HL-60 (cell line): ENCODE measurements around the gene HPSE2.
"Not testable (repeated sequence)": the region's sequence is repeated elsewhere in the genome, so short reads cannot be mapped to it uniquely, and the experiment has no call there.

Experiments used
- DNase-seq, 2 experiments: peaks; one replicate each; pipeline ENCODE4 v3.0.0-alpha.2; 2010 to 2020; ENCODE audit warnings: low read depth in 1 of 2, low spot score in 1 of 2
- H3K27ac ChIP-seq: fragments of 250-450 bp; sonication (Bioruptor Pico); replicated peaks from 2 replicates; pipeline ENCODE4 v1.5.1; 2020; ENCODE audit warnings: mild to moderate bottlenecking, moderate library complexity
- H3K27me3 ChIP-seq: fragments of 250-450 bp; sonication (Bioruptor Pico); 2 replicates; pipeline ENCODE4 v1.5.1; 2021; ENCODE audit warnings: mild to moderate bottlenecking, moderate library complexity; ENCODE audit not compliant: insufficient read depth, poor library complexity, severe bottlenecking
- H3K4me3 ChIP-seq: replicated peaks from 2 replicates; pipeline ENCODE4 v1.5.1; 2011; ENCODE audit warnings: mild to moderate bottlenecking, control low read depth, low read length; ENCODE audit not compliant: insufficient read depth
- GABPA ChIP-seq: IDR thresholded peaks from 2 replicates; pipeline ENCODE4 v1.6.1; 2012; ENCODE audit warnings: low read depth
- POLR2AphosphoS5 ChIP-seq: IDR thresholded peaks from 2 replicates; pipeline ENCODE4 v1.6.1; 2012; ENCODE audit warnings: low read depth
- REST ChIP-seq: IDR thresholded peaks from 2 replicates; pipeline ENCODE4 v1.6.1; 2012; ENCODE audit warnings: low read depth; ENCODE audit not compliant: insufficient replicate concordance
- SPI1 ChIP-seq: IDR thresholded peaks from 2 replicates; pipeline ENCODE4 v1.6.1; 2012; ENCODE audit warnings: low read depth, mild to moderate bottlenecking, borderline replicate concordance
- TF ChIP-seq, protein P1 (sequence below): IDR thresholded peaks from one replicate; pipeline ENCODE4 v1.5.1; 2011; ENCODE audit warnings: low read length, control low read depth, inconsistent platforms; ENCODE audit not compliant: insufficient read depth

Gene HPSE2

GRCh38 chr10:99143651-99144050 lies 92.0 kb downstream of the HPSE2 start:
- no peak overlapping the region for H3K27ac ChIP-seq
- no peak for DNase-seq
- peaks cover 2% of the 10 kb centered on the region for H3K27me3 ChIP-seq
- no peak overlapping the region for H3K4me3 ChIP-seq
- TF ChIP-seq, protein P1, sequence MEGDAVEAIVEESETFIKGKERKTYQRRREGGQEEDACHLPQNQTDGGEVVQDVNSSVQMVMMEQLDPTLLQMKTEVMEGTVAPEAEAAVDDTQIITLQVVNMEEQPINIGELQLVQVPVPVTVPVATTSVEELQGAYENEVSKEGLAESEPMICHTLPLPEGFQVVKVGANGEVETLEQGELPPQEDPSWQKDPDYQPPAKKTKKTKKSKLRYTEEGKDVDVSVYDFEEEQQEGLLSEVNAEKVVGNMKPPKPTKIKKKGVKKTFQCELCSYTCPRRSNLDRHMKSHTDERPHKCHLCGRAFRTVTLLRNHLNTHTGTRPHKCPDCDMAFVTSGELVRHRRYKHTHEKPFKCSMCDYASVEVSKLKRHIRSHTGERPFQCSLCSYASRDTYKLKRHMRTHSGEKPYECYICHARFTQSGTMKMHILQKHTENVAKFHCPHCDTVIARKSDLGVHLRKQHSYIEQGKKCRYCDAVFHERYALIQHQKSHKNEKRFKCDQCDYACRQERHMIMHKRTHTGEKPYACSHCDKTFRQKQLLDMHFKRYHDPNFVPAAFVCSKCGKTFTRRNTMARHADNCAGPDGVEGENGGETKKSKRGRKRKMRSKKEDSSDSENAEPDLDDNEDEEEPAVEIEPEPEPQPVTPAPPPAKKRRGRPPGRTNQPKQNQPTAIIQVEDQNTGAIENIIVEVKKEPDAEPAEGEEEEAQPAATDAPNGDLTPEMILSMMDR: no peak
- TF ChIP-seq REST (no peak), POLR2AphosphoS5 (no peak), GABPA (no peak), SPI1 (no peak)

GRCh38 chr10:99143011-99143410 lies 92.6 kb downstream of the HPSE2 start:
- TF ChIP-seq REST: no peak
- TF ChIP-seq, protein P1: no peak
- no peak for TF ChIP-seq SPI1
- no peak for TF ChIP-seq GABPA
- TF ChIP-seq POLR2AphosphoS5: no peak
- no peak for DNase-seq
- Histone ChIP-seq H3K4me3 (no peak overlapping the region), H3K27me3 (peaks cover 2% of the 10 kb centered on the region), H3K27ac (no peak overlapping the region)

DNA sequence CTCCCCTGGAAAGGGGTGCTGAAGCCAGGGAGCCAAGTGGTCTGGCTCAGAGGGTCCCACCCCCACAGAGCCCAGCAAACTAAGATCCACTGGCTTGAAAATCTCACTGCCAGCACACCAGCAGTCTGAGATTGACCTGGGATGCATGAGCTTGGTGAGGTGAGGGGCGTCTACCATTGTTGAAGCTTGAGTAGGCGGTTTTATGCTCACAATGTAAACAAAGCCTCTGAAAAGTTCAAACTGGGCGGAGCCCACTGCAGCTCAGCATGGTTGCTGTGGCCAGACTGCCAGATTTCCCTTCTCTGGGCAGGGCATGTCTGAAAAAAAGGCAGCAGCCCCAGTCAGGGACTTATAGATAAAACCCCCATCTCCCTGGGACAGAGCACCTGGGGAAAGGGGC lies 102.8 kb downstream of the HPSE2 start:
- not testable (repeated sequence) for H3K27me3 ChIP-seq, H3K27ac ChIP-seq, DNase-seq, H3K4me3 ChIP-seq

- DNase-seq: no peak
- Histone ChIP-seq H3K27ac (no peak overlapping the region), H3K4me3 (no peak overlapping the region), H3K27me3 (peaks cover 2% of the 10 kb centered on the region)
- no peak for TF ChIP-seq REST
- no peak for TF ChIP-seq SPI1
- no peak for TF ChIP-seq POLR2AphosphoS5
- TF ChIP-seq GABPA: no peak
- TF ChIP-seq, protein P1: no peak
Measured at GRCh38 chr10:99125879-99126278, 109.8 kb downstream of the HPSE2 start.
